Anterior cingulate cortex (tissue), 58 donors: Measurements from ENCODE around the gene OTOS.

Experiments used
- DNase-seq, 58 donors: peaks; one replicate each; lab custom pipeline; 2025; lab: John Stamatoyannopoulos, UW

Gene OTOS

DNA sequence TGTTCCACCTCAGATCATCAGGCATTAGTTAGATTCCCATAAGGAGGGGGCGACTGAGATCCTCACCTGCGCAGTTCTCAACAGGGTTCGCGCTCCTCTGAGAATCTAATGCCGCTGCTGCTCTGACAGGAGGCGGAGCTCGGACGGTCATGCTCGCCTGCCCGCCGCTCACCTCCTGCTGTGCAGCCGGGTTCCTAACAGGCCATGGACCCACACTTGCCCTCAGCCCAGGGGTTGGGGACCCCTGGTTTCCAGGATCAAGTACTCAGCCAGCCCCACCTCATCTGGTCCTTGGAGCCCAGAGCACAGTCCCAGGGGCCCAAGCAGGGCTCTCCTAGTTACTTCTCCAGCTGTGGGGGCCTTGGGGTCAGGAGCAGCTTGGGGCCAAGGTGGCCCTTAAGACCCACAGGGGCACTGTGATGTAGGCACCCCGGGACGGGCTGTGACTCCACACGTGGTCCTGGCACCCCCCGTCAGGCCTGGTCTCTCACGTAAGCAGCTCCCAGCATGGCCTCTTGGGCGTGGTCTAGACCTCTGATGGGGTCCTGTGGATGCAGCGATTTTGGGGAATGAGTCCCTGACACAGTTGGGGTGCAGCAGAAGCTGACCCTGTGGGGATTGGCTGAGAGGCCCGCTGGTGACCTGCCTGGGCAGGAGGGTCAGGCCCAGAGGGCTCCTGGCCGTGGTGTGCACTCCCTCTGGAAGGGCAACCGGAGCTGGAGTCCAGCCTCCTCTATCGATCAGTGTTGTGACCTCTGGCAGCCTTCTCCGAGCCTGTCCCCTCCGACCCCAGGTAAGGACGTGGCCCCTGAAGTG, 28.3 kb upstream of the OTOS start:
- DNase-seq, result no peak

DNA sequence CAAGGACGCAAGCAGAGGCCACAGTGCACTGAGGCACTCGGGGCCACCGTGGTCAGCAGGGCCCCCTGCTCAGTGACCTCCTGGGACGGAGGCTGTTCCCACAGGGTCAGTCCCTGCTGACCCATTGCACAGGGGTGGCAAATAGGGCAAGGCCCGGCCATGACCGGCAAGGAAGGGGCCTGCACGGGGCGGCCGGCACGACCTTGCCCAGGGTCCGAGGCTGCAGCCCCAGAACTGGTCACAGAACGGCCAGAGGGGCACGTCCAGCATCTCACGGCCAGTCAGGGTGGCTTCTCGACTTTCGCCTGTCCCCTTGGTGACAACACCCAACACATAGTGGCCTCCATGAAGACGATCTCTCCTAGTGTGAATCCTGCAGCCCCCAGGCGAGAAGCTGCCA, 27.6 kb upstream of the OTOS start:
- no peak for DNase-seq

- DNase-seq, result no peak
Measured at GRCh38 chr2:240167588-240167880, 27.1 kb upstream of the OTOS start.

- no peak for DNase-seq
Measured at GRCh38 chr2:240166761-240167587, 26.5 kb upstream of the OTOS start.

DNA sequence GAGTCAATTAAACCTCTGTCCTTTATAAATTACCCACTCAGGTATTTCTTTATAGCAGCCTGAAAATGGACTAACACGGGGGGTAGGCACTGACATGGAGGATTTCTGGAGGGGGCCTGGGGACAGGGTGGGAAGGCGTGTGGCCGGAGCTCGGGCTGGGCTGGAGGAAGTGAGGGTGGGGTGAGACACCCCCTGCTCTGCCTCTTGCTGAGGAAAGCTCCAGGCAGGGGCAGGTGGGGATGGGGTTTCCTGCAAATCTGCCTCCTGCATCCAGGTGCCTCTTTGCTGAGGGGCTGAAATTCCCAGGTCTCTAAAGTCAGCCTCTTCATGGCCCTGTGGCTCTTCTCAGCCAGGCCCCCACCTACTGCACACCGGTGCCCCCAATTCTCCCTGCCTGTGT, 25.7 kb upstream of the OTOS start:
- DNase-seq, result no peak

DNA sequence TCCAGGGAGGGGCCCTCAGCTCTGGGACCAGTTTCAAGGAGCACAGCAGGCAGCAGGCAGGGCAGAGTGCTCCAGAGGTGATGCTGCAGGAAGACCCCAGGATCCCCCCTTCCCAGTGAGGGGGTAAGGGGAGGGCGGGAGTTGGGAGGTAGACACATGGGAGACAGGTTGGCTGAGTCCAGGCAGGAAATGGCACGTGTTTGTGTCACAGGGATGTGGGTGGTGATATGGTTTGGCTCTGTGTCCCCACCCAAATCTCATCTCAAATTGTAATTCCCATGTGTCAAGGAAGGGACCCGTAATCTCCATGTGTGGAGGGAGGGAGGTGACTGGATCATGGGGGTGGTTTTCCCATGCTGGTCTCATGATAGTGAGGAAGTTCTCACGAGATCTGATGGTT, 25.2 kb upstream of the OTOS start:
- DNase-seq, result no peak

GRCh38 chr2:240165034-240165433, 24.6 kb upstream of the OTOS start:
- DNase-seq, result no peak

GRCh38 chr2:240164586-240164985, 24.1 kb upstream of the OTOS start:
- DNase-seq, result no peak

GRCh38 chr2:240163844-240164574, 23.6 kb upstream of the OTOS start:
- no peak for DNase-seq

DNA sequence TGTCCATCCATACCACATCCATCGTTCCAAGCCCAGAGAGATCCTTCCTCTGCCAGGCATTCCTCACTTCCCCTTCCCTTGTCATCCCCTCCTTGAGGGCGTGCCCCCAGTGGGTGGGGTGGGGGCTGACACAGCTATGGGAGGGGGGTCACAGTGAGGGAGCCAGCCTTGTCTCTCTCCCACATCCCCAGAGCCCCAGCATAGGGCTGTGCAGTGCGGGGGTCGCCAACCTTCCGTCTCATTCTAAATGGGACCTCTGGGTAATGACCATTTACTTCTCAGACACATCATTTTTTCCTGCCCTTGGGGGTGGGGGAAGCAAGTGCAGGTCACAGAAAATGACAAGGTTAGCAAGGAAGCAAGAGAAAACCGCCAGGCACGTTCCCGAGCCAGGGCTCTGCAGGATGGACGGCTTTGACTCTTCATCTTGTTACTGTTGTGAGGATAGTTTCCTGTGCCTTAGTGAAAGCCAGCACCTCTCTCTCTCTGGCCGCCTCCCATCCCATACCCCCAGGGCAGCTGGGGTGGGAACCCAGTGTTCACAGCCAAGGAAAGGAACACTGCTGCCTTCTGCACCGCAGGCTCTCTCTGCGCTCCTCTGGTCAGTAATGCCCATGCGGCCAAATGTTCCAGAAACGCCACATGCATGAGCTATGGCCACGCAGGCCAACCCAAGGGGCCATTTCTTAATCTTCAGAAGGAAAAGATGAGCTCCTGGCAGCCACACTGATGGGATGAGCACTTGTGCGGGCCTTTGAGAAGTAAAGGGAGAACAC, 22.7 kb upstream of the OTOS start:
- no peak for DNase-seq

GRCh38 chr2:240162531-240162930, 22.1 kb upstream of the OTOS start:
- no peak for DNase-seq

DNA sequence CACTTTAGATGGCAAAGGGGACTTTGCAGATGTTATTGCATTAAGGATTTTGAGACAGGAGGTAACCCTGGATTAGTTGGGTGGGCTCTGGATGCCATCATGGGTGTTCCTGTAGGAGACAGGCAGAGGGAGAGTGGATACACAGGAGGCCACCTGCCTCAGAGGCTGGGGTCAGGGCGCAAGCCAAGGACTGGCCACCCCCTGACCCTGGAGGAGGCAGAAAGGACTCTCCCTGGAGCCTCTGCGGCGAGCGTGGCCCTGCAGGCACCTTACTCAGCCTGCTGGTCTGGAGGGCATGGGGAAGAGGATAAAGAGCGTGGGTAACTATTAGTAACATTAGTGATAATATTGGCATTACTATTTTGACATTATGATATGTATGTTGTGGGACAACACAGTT, 21.6 kb upstream of the OTOS start:
- no peak for DNase-seq

- DNase-seq, result no peak
Measured at GRCh38 chr2:240161087-240161750, 20.8 kb upstream of the OTOS start.

GRCh38 chr2:240160291-240161086, 20.0 kb upstream of the OTOS start:
- DNase-seq, result no peak

- no peak for DNase-seq
Measured at GRCh38 chr2:240159251-240159839, 18.9 kb upstream of the OTOS start.

- DNase-seq, result no peak
Measured at GRCh38 chr2:240157147-240157470, 16.7 kb upstream of the OTOS start.

GRCh38 chr2:240156435-240157146, 16.1 kb upstream of the OTOS start:
- no peak for DNase-seq

- DNase-seq, result no peak
Measured at GRCh38 chr2:240155745-240156390, 15.4 kb upstream of the OTOS start.
